Cardiac muscle cell (in vitro differentiated cells and primary cell): ENCODE data around the gene ANKLE1. TPM values are rescaled to one million over a fixed set of nuclear protein-coding genes. Genes with fewer than 3 reads are reported as not detected.

Experiments used
- DNase-seq, 2 donors: peaks; one replicate each; pipeline versions ENCODE4 v3.0.0 to v3.0.0-alpha.2; 2010 to 2017; ENCODE audit warnings: low read depth in 1 of 2, low spot score in 1 of 2
- H3K27ac ChIP-seq: fragments of 200-600 bp; sonication (generic); 2 replicates; pipeline ENCODE4 v1.5.1; 2016
- H3K27me3 ChIP-seq: fragments of 200-600 bp; sonication (generic); 2 replicates; pipeline ENCODE4 v1.6.0; 2016; ENCODE audit warnings: control low read depth
- H3K36me3 ChIP-seq: fragments of 200-600 bp; sonication (generic); 2 replicates; pipeline ENCODE4 v1.5.1; 2016; ENCODE audit warnings: control low read depth
- H3K4me1 ChIP-seq: fragments of 200-600 bp; sonication (generic); 2 replicates; pipeline ENCODE4 v1.8.1; 2017; ENCODE audit warnings: low read depth, mild to moderate bottlenecking, mixed run types
- H3K4me3 ChIP-seq: fragments of 200-600 bp; sonication (generic); 2 replicates; pipeline ENCODE4 v1.5.1; 2016; ENCODE audit warnings: mild to moderate bottlenecking
- H3K9me3 ChIP-seq: fragments of 200-600 bp; sonication (generic); 2 replicates; pipeline ENCODE4 v1.5.1; 2017; ENCODE audit warnings: low read depth, mild to moderate bottlenecking, control low read depth
- polyA plus RNA-seq: library from polyadenylated mRNA; unstranded; fragments of >200 nt; fragmentation: Nextera tagmentation; extraction: Ambion mirVana; gene quantifications from 2 replicates; pipeline ENCODE4 v1.2.1, GENCODE V29; 2016
- total RNA-seq: library from RNA; depleted of rRNA; stranded (reverse); fragments of >200 nt; gene quantifications from 2 replicates; pipeline ENCODE4 v1.2.3, GENCODE V29; 2016
- TF ChIP-seq, protein P1 (sequence below): IDR thresholded peaks from 2 replicates; pipeline ENCODE4 v1.5.1; 2012; ENCODE audit warnings: low read depth, mild to moderate bottlenecking, low read length

Gene ANKLE1
- total and polyA plus RNA-seq, 2 experiments from 2014 or later = 1.1 to 5.7 TPM

DNA sequence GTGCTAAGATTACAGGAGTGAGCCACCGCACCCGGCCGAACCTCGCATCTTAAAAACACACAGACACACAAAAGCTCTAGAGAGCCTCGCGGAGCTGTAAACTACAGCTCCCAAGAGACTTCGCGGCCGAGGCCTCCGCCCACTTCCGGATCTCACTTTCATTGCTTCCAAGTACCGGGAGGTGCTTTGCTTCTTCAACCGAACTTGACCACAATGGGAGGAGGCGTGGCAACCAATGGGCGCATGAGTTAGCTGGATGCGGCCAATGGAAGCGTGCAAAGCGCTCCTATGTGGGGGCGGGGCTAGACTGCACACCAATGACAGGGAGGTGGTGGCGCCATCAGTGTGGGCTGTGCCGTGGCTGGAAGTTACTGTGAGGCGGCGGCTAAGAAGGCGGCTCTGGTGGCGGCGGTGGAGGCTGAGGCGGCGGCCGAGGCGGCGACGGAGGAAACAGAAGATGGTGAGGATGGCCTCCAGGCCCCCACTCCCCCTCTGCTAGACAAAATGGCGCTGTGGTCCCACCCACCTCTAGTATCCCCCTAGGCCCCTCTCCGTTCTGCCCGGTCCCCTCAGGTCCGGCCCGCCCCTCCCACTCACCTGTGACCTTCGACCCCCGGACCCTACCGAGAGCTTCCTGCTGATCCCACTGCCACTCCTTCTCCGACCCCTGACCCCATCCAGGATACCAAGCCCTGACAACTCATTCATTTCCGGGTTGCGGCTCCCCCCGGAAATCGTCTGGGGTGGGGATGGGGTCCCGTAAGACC is 27.7 kb downstream of the ANKLE1 start, which contains the start of gene DDA1:
Gene DDA1, plus strand, starts transcription at position 366 of the 767 bp plus-strand sequence. Its CDS starts 92 bp downstream, at position 458.
- H3K36me3 ChIP-seq = peaks cover 5% of the 10 kb centered on the region
- peak within 1 kb of the TSS; percentile 25 for H3K27ac ChIP-seq
- H3K27me3 ChIP-seq = no peaks in the 10 kb centered on the region
- H3K4me1 ChIP-seq = peaks cover 5% of the 10 kb centered on the region
- TF ChIP-seq, protein P1, sequence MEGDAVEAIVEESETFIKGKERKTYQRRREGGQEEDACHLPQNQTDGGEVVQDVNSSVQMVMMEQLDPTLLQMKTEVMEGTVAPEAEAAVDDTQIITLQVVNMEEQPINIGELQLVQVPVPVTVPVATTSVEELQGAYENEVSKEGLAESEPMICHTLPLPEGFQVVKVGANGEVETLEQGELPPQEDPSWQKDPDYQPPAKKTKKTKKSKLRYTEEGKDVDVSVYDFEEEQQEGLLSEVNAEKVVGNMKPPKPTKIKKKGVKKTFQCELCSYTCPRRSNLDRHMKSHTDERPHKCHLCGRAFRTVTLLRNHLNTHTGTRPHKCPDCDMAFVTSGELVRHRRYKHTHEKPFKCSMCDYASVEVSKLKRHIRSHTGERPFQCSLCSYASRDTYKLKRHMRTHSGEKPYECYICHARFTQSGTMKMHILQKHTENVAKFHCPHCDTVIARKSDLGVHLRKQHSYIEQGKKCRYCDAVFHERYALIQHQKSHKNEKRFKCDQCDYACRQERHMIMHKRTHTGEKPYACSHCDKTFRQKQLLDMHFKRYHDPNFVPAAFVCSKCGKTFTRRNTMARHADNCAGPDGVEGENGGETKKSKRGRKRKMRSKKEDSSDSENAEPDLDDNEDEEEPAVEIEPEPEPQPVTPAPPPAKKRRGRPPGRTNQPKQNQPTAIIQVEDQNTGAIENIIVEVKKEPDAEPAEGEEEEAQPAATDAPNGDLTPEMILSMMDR = no peak
- H3K9me3 ChIP-seq = no peaks in the 10 kb centered on the region
- peak within 1 kb of the TSS; percentile 55 for H3K4me3 ChIP-seq
- peak; percentile 100 for DNase-seq

DNA sequence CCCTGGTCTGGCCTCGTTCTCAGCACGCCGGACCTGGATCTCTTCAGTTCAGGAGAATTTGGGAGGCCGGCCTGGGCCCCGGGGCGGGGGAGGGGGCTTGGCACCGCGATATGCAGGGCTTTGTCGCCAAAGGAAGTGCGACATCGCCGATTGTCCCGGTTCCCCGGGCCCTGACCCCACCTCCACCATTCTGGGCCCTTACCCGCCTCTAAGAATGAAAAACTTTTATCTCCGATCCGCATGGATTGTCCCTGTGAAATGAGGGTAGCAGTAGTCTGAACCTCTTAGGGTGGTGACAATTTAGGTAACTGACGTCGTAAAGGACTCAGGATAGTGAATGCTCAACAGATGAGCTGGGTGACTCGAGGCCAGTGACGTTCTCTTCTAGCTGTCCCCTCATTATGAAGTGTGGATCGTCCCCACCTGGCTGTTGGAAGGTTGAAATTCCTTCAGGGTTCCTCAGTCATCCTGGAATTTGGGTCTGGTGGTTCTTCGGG is 28.3 kb downstream of the ANKLE1 start:
- TF ChIP-seq, protein P1 = no peak
- Histone ChIP-seq H3K27ac (peak overlapping the region; percentile 25), H3K4me3 (peak overlapping the region; percentile 55), H3K9me3 (no peaks in the 10 kb centered on the region), H3K27me3 (no peaks in the 10 kb centered on the region), H3K36me3 (peaks cover 9% of the 10 kb centered on the region), H3K4me1 (peaks cover 5% of the 10 kb centered on the region)
- DNase-seq = no peak

DNA sequence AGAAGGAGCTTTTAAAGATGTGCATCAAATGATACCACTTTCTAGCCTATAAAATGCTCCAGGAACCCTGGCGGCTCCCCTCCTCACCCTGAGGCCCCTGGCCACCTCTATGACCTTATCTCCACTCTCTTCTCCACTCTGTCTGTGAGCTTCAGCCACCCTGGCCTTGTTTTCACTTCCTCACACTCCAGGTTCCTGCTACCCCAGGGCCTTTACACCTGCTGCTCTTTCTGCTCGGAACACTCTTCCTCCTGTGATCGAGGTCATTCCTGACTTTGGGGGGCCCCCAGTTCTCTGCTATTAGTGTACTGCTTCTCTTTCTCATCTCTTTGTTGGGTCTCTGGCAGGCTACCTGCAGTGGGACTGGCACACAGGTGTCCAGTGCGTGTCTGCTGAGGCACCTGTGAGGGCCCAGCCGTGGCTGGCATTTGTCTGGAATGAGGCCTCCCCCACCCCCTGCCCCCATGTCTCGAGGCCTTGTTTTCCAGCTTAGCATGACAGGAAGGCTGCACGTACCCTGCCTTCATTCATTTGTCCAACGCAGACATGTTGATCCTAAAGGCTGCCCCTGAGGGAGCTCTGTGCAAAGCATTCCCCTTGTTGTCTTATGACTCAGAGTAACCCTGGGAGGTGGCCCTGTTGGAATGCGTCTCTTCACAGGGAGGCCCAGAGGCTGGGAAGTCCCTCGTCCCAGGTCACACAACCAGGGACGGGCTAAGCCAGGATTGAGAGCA is 29.9 kb downstream of the ANKLE1 start:
- Histone ChIP-seq H3K4me1 (peaks cover 5% of the 10 kb centered on the region), H3K4me3 (no peak overlapping the region), H3K36me3 (peaks cover 9% of the 10 kb centered on the region), H3K27me3 (no peaks in the 10 kb centered on the region), H3K9me3 (no peaks in the 10 kb centered on the region), H3K27ac (no peak overlapping the region)
- peak in 1 of 2 donors; percentile 42 for DNase-seq
- TF ChIP-seq, protein P1 = no peak

DNA sequence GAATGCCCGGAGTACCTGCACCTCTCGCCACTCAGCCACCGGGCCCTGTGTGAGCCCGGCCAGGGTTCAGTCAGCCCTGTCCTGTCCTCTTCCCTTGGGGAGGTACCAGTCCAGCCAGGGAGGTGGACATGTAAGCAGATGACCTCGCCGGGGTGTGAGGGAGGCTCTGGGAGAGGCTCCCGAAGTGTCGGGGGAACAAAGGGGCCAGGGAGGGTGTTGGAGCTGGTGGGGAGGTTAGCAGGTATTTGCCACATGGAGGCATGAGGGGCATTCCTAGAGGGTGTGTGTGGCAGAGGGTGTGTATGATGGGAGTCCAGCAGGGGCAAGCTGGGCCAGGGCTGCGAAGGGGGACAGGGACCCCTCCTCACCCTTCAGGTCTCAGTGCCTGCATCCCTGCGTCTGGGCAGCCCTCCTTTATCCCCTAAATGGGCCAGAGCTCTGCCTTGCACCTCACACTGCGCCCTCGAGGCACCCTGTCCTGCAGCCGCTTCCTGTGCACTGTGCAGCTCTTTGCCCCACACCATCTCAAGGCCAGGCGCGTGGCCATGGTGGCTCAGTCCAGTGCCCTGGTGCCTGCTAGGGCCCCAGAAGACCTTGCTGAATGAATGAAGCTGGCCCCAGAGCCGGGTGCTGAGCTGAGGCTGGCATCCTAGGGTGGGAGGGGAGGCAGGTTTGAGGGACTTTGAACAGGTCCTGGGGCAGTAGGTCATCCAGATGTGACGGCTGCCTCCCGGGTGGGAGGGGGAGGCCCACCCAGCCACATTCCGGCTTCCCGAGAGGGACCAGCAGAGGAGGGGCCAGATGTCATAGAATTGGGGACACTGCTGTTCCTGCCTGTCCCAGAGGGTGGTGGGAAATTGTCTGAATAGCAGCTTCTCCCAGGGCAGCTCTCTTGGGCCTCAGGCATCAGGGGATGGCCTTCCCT is 30.8 kb downstream of the ANKLE1 start:
- Histone ChIP-seq H3K9me3 (no peaks in the 10 kb centered on the region), H3K27ac (no peak overlapping the region), H3K27me3 (no peaks in the 10 kb centered on the region), H3K4me3 (no peak overlapping the region), H3K4me1 (peaks cover 5% of the 10 kb centered on the region), H3K36me3 (peaks cover 9% of the 10 kb centered on the region)
- TF ChIP-seq, protein P1 = no peak
- no peak for DNase-seq
